Measurements from ENCODE around the gene CDH12.

DNA sequence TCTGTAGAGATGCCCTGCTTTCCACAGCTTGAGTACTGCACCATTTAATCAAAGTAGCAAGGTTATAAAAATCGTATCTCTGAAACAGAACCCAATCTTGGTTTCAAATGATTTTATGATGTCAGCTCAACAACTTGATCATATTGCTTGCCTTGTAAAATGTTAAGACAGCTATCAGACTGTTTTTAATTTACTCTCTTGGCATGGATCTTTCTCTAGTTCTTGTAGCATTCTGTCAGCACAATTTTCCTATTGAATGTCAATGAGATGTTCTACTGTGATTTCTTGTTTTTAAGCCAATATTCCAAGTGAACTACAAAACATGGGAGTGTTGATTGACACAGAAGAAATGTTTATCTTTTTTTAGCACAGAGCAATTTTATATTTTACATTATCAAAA is 313.4 kb downstream of the CDH12 start:
- TF ChIP-seq, protein P1, sequence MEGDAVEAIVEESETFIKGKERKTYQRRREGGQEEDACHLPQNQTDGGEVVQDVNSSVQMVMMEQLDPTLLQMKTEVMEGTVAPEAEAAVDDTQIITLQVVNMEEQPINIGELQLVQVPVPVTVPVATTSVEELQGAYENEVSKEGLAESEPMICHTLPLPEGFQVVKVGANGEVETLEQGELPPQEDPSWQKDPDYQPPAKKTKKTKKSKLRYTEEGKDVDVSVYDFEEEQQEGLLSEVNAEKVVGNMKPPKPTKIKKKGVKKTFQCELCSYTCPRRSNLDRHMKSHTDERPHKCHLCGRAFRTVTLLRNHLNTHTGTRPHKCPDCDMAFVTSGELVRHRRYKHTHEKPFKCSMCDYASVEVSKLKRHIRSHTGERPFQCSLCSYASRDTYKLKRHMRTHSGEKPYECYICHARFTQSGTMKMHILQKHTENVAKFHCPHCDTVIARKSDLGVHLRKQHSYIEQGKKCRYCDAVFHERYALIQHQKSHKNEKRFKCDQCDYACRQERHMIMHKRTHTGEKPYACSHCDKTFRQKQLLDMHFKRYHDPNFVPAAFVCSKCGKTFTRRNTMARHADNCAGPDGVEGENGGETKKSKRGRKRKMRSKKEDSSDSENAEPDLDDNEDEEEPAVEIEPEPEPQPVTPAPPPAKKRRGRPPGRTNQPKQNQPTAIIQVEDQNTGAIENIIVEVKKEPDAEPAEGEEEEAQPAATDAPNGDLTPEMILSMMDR (IDR thresholded peaks at IDR 0.05), result no peak
- TF ChIP-seq EP300 (IDR thresholded peaks at IDR 0.05), result no peak

Data from suprapubic skin (tissue), 3 donors.